ENCODE measurements around the gene CXCR6. TPM values are rescaled to one million over a fixed set of nuclear protein-coding genes. Genes with fewer than 3 reads are reported as not detected.

Gene CXCR6
- total and polyA plus RNA-seq, 12 donors, result 0.17 to 1.2 (median 0.35) TPM; not detected in 4

- intact Hi-C loops (cut with DNase I), result loop anchor here in 2 of 10 donors (10.0 kb wide), 1 partner anchor 140 kb away; no protein-coding TSS in a partner anchor
- H3K9me3 ChIP-seq, result no peaks in the 10 kb centered on the region
- H3K36me3 ChIP-seq, result no peaks in the 10 kb centered on the region
- DNase-seq (no peak), ATAC-seq (no peak)
- WGBS, 2 donors, result 86 to 89% methylated on average over 3 of the region's 3 CpGs
- peaks cover 0 to 13% (median 0%) of the 10 kb centered on the region in 9 donors for H3K4me1 ChIP-seq
- H3K27ac ChIP-seq, result no peak overlapping the region
- no peak for TF ChIP-seq CTCF (IDR thresholded peaks at IDR 0.05)
- no peaks in the 10 kb centered on the region for H3K27me3 ChIP-seq
- no peak overlapping the region for H3K4me3 ChIP-seq
Measured at GRCh38 chr3:45904931-45905330, 38.3 kb upstream of the CXCR6 start.

- H3K9me3 ChIP-seq, result no peaks in the 10 kb centered on the region
- H3K36me3 ChIP-seq, result no peaks in the 10 kb centered on the region
- DNase-seq (no peak), ATAC-seq (no peak)
- no peak for TF ChIP-seq CTCF (IDR thresholded peaks at IDR 0.05)
- no peak overlapping the region for H3K27ac ChIP-seq
- H3K4me1 ChIP-seq, result peaks cover 0 to 13% (median 0%) of the 10 kb centered on the region in 9 donors
- intact Hi-C loops (cut with DNase I), result loop anchor here in 2 of 10 donors (10.0 kb wide), 1 partner anchor 141 kb away; no protein-coding TSS in a partner anchor
- no peaks in the 10 kb centered on the region for H3K27me3 ChIP-seq
- WGBS, 2 donors, result 90% methylated on average over 3 of the region's 3 CpGs
- no peak overlapping the region for H3K4me3 ChIP-seq
Measured at GRCh38 chr3:45905755-45906154, 37.5 kb upstream of the CXCR6 start.

- DNase-seq, result no peak
- no peaks in the 10 kb centered on the region for H3K27me3 ChIP-seq
- H3K27ac ChIP-seq, result no peak overlapping the region
- no peaks in the 10 kb centered on the region for H3K36me3 ChIP-seq
- WGBS, 2 donors, result 67 to 77% methylated on average over 9 of the region's 9 CpGs
- ATAC-seq, result peak in 6 of 8 donors; percentile 17 to 52 (median 30)
- H3K4me1 ChIP-seq, result peaks cover 0 to 13% (median 0%) of the 10 kb centered on the region in 9 donors
- no peak overlapping the region for H3K4me3 ChIP-seq
- TF ChIP-seq CTCF (IDR thresholded peaks at IDR 0.05), result peak in 6 of 9 donors; percentile 13 to 42 (median 27)
- intact Hi-C loops (cut with DNase I), result loop anchor here in 2 of 10 donors (10.0 kb wide), 1 partner anchor 142 kb away; no protein-coding TSS in a partner anchor
- H3K9me3 ChIP-seq, result no peaks in the 10 kb centered on the region
Measured at GRCh38 chr3:45906681-45907407, 36.4 kb upstream of the CXCR6 start.

DNA sequence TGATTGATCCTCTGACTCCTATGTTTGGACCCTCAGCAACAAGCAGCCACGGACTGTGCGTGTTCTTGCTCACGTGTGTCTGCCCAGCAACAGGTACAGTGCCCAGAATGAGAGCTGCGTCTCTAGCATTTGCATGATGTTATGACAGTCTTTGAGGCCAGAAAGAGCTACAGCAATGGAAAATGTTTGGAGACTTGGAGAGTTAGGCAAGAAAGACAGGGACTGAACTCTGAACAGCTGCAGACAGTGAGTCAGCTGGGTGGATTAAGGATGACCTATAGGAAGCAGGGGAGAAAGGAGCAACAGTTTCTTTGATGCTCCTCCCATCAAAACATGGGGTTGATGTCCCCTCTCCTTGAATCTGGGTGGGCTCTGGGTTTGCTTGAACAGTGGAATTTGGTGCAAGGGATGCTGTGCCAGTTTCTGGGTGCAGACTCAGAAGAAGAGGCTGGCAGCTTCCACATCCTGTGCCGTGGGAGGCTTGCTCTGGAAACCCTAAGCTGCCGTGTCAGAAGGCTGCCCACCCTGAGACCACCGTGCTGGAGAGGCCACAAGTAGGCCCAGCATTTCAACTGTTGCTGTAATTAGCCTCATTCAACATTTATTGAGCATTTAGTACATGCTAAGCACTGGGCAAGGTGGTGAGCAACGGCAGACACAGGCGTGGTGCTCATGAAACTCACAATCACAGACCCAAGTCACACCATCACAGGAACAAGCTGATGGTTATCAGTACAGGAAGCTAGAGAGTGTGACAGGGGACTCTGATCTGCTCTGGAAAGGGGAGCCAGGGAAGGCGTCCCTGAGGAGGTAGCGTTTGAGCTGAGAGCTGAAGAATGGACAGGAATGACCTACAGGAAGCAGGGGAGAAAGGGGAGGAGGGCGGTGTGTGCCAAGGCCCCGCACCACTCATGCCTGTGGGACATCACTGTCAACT lies 35.2 kb upstream of the CXCR6 start:
- Histone ChIP-seq H3K36me3 (peaks cover 0 to 2% (median 0%) of the 10 kb centered on the region in 9 donors), H3K27me3 (no peaks in the 10 kb centered on the region), H3K9me3 (no peaks in the 10 kb centered on the region), H3K4me1 (peaks cover 0 to 13% (median 0%) of the 10 kb centered on the region in 9 donors), H3K27ac (no peak overlapping the region), H3K4me3 (no peak overlapping the region)
- ATAC-seq (peak in 1 of 8 donors; percentile 52), DNase-seq (no peak)
- 63 to 70% methylated on average over 13 of the region's 13 CpGs for WGBS, 2 donors
- intact Hi-C loops (cut with DNase I), result loop anchor here in 2 of 10 donors (10.0 kb wide), 1 partner anchor 143 kb away; no protein-coding TSS in a partner anchor
- no peak for TF ChIP-seq CTCF (IDR thresholded peaks at IDR 0.05)

Measured in heart right ventricle (tissue), 16 donors.